ENCODE measurements around the gene MIA2.

Gene MIA2

DNA sequence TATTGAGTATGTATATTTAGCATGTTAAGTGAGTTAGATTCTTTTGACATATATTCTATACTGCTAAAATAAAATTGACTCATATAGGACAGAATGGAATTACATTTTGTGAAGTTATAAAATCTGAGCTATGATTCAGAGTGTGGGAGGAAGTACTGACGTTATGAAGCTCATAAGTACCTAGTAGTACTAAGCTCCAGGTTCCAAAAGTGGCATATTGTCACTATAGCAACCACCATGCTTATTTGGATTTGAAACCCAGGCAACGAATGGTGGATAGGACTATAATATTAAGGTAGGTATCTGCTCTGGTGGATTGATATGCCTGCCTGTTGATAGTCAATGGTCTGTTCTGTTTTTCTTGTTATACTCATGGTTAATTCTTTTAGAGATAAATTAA, 200.7 kb downstream of the MIA2 start:
- DNase-seq, result peak; percentile 3
- no peak overlapping the region for H3K4me3 ChIP-seq (ENCODE audit: low read depth, low read length)
- no peaks in the 10 kb centered on the region for H3K27me3 ChIP-seq (replicated peaks)
- H3K27ac ChIP-seq, result no peak overlapping the region
- TF ChIP-seq, protein P1, sequence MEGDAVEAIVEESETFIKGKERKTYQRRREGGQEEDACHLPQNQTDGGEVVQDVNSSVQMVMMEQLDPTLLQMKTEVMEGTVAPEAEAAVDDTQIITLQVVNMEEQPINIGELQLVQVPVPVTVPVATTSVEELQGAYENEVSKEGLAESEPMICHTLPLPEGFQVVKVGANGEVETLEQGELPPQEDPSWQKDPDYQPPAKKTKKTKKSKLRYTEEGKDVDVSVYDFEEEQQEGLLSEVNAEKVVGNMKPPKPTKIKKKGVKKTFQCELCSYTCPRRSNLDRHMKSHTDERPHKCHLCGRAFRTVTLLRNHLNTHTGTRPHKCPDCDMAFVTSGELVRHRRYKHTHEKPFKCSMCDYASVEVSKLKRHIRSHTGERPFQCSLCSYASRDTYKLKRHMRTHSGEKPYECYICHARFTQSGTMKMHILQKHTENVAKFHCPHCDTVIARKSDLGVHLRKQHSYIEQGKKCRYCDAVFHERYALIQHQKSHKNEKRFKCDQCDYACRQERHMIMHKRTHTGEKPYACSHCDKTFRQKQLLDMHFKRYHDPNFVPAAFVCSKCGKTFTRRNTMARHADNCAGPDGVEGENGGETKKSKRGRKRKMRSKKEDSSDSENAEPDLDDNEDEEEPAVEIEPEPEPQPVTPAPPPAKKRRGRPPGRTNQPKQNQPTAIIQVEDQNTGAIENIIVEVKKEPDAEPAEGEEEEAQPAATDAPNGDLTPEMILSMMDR (IDR thresholded peaks at IDR 0.05; ENCODE audit: low read depth, low read length, missing control alignments), result no peak
- in situ Hi-C loops (cut with HindIII; ENCODE audit: low pct_ligation_motif_present, low sequenced_read_pairs), result no loop called here
- no peaks in the 10 kb centered on the region for H3K36me3 ChIP-seq (replicated peaks)

GRCh38 chr14:39435241-39435640, 201.5 kb downstream of the MIA2 start:
- Histone ChIP-seq H3K4me3 (ENCODE audit: low read depth, low read length) (no peak overlapping the region), H3K27me3 (replicated peaks) (no peaks in the 10 kb centered on the region), H3K36me3 (replicated peaks) (no peaks in the 10 kb centered on the region), H3K27ac (no peak overlapping the region)
- DNase-seq, result no peak
- in situ Hi-C loops (cut with HindIII; ENCODE audit: low pct_ligation_motif_present, low sequenced_read_pairs), result no loop called here
- TF ChIP-seq, protein P1 (IDR thresholded peaks at IDR 0.05; ENCODE audit: low read depth, low read length, missing control alignments), result no peak
